Omental fat pad (tissue), 4 donors: Measurements from ENCODE around the gene ESPN. TPM values are rescaled to one million over a fixed set of nuclear protein-coding genes. Genes with fewer than 3 reads are reported as not detected.
A peak's percentile ranks its signal among the peaks of the same experiment; 100 is the strongest.

Source experiments
- ATAC-seq: fragments of 150-250 bp; one replicate; pipeline ENCODE4 v1.9.1; 2016; ENCODE audit warnings: mild to moderate bottlenecking, moderate library complexity; ENCODE audit not compliant: low FRiP score
- DNase-seq: peaks from one replicate; pipeline ENCODE4 v3.0.0-alpha.2; 2019; ENCODE audit warnings: low spot score
- total RNA-seq, 4 donors: library from RNA; depleted of rRNA; stranded (reverse); fragments of >200 nt; gene quantifications; one replicate each; pipeline ENCODE4 v1.1.0, GENCODE V29; 2016
- TF ChIP-seq, protein P1 (sequence below), 3 donors: fragments of 450-650 bp; IDR thresholded peaks; one replicate each; pipeline ENCODE4 v1.5.1; 2016 to 2017; ENCODE audit warnings: antibody characterized with exemption in 3 of 3, mild to moderate bottlenecking in 3 of 3, moderate library complexity in 2 of 3

Gene ESPN
- total RNA-seq, 4 donors from 2014 or later, result 0.12 TPM; not detected in 3

DNA sequence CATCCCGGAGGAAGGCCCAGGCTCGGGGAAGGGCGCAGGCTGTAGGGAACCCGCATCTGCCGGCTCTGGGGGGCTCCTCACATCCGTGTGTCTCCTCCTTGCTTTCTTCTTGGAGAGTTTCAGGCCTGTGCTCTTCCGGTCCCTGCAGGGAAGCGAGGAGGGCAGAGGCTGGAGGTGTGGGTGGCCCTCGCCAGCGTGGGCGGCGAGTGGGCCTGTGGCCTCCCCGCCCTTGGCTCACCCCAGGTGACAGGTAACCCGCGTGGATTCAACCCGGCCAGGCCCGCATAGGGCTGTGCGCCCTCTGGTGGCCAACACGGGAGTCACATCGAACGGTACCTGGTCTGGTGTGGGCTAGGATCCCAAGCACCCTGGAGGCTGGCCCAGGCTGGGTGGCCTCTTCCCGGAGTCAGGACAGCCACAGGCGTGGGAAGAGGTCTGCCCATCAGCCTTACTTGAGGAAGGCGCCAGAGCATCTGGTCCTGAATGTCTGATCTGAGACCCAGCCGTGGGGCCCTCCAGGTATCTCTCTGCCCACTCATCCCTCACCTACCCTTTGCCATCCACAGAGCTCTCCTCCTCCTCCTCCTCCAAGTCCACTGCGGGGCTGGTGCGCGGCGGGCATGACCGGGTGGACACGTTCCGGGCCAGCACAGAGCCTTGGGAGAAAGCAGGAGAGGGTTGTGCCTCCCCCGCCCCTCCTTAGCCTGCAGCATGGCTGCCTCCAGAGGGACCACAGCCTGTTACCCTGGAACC is 51.0 kb downstream of the ESPN start:
- peak; percentile 70 for ATAC-seq

DNA sequence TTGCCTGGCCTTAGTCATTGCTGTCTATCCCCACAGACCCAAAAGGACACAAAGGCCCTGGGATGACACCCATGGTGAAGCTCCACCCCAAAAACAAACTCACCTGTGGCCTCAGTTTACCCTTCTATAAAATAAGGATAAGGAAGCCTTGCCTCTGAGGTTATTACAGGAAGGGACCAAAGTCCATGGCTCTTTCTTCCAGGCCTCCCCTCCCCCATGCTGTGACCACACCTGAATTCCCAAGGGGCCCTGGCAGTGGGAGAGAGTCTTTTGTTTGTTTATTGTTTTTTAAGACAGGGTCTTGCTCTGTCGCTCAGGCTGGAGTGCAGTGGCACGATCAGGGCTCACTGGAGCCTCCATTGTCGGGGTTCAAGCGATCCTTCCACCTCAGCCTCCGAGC is 51.9 kb downstream of the ESPN start:
- no peak for DNase-seq
- TF ChIP-seq, protein P1, sequence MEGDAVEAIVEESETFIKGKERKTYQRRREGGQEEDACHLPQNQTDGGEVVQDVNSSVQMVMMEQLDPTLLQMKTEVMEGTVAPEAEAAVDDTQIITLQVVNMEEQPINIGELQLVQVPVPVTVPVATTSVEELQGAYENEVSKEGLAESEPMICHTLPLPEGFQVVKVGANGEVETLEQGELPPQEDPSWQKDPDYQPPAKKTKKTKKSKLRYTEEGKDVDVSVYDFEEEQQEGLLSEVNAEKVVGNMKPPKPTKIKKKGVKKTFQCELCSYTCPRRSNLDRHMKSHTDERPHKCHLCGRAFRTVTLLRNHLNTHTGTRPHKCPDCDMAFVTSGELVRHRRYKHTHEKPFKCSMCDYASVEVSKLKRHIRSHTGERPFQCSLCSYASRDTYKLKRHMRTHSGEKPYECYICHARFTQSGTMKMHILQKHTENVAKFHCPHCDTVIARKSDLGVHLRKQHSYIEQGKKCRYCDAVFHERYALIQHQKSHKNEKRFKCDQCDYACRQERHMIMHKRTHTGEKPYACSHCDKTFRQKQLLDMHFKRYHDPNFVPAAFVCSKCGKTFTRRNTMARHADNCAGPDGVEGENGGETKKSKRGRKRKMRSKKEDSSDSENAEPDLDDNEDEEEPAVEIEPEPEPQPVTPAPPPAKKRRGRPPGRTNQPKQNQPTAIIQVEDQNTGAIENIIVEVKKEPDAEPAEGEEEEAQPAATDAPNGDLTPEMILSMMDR (IDR thresholded peaks at IDR 0.05), result no peak
- no peak for ATAC-seq

More for the DNA sequence above, 51.0 kb downstream of the ESPN start:
- TF ChIP-seq, protein P1 (IDR thresholded peaks at IDR 0.05), result peak in 2 of 3 donors; percentile 70 to 72
- DNase-seq, result peak; percentile 60

DNA sequence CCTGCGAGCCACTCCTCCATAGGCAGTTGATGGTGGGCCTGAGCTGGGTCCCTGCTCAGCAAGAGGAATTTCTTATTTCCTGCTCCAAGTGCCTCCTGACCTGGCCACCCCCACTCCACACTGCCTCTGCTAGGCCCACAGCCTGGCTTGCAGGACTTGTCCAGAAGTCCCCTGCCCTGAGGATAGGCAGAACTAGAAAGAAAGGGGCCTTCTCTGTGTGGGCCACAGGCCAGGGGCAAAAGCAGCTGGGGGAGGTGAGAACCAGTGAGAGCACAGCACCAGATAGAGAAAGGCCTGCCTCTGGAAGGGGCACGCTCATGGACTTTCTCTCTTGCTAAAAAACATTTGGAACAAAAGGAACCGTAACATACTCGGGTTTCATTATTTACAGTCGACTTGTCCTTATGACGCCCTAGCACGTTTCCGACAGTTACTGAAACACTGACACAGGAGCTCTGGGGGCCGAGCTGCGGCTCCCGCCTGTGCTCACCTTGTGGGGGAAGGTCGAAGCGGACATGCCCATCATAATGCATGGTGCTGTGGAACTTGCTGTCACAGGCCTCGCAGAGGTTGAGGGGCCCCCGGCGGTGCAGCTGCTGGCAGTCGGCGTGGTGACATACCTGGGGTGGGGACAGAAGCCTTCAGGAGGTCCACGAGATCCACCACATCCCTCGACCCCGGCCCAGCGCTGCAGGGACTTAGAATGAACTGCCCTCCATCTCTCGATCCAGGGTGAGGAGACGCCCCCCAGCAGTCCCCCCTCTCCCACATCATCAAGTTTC is 52.7 kb downstream of the ESPN start:
- TF ChIP-seq, protein P1 (IDR thresholded peaks at IDR 0.05), result no peak
- ATAC-seq (no peak), DNase-seq (no peak)

DNA sequence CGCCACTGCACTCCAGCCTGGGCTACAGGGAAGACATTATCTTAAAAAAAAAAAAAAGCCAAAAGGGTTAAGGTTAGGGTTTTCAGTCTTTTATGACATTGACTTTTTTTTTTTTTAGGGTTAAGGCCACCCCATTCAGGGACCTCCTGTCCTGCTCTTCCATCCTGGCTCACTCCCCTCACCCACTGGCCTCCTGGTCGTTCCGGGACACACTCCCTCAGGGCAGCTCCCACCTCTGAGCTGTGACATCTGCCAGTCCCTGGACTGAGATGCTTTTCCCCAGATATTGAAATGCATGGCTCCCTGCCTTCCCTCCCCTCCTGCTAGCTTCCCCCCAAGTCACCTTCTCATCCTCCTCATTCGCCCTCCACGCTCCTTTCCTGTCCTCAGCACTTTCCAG is 57.2 kb downstream of the ESPN start:
- ATAC-seq, result no peak
- TF ChIP-seq, protein P1 (IDR thresholded peaks at IDR 0.05), result no peak
- no peak for DNase-seq

DNA sequence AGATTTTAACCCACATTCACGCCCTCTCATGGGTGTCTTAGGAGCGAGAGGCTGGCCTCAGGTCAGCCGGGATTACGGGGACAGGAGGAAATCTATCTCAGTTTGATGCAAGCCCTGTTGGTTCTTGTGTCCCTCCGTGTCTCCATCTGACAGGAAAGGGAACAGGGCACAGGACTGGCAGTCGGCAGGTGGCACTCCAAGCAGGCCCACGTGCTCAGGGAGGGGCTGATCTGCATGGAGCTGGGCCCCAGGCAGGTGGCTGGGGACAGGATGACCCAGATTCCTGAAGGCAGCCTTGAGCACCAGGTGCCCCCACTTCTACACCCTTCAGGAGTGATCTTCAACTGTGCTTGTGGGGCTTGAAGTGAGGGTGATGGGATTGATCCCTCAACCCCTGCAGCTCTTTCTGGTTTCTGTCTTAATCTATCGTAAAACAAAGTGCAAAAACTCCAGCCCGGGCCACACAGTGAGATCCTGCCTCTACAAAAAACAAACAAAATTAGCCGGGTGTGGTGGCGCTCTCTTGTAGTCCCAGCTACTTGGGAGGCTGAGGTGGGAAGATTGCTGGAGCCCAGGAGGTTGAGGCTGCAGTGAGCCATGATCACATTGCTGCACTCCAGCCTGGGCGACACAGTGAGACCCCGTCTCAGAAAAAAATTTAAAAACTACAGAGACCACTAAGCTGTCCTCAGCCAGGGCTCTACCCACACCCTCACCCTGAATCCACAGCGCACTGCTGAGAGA is 58.6 kb downstream of the ESPN start:
- ATAC-seq (no peak), DNase-seq (no peak)
- TF ChIP-seq, protein P1 (IDR thresholded peaks at IDR 0.05), result no peak

DNA sequence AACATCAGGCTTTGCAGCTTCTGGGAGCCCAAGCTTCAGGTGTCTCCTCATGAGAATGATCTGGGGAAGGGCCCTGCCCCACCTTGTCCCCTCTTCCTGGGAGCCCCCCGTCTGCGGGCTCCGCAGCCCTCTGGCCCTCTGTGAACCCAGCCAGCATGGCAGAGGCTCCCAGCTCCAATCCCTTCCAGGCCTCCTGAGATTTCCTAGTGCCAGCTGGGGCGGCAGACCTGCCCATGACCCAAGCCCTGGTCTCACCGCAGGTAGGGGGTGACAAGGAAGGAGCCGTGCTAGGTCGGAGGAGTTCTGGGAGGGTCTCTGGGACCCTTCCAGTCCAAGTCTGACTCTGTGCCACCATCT is 59.2 kb downstream of the ESPN start:
- no peak for ATAC-seq
- TF ChIP-seq, protein P1 (IDR thresholded peaks at IDR 0.05), result no peak
- no peak for DNase-seq
